ENCODE measurements around the gene CR1. TPM values are rescaled to one million over a fixed set of nuclear protein-coding genes. Genes with fewer than 3 reads are reported as not detected.
"Not testable (repeated sequence)": the region's sequence is repeated elsewhere in the genome, so short reads cannot be mapped to it uniquely, and the experiment has no call there.

The CR1 gene
- total and polyA plus RNA-seq, 9 of the 15 experiments (the other 6 are each of a cell fraction or from before 2014, with no cell fraction given) = 0.07 to 0.47 (median 0.18) TPM

DNA sequence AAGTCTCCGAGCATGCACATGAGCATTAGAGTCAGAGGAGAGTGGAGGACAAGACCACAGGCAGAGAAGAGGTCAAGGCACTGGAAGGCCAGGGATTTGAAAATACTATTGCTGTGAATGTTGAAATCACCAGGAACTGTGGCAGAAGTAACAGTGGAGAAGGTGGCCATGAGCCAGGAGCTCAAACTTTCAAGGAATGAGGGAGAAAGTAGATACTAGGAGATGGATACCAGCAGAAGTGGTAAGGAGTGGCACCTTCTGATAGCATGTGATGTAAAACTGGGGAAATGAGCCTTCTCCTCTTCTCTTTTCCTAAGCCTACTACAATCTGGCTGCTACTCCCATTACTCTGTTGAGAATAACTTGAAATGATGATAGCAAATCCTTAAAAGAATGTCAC lies 1.8 kb upstream of the CR1 start:
- H3K4me2 ChIP-seq (ENCODE audit: insufficient read depth, low read length) = no peak overlapping the region
- H3K27ac ChIP-seq (ENCODE audit: extremely low read depth, low read depth, low read length) = no peak overlapping the region
- BruUV-seq (replicated peaks) = no TSS peak
- no peaks in the 10 kb centered on the region for H3K9me1 ChIP-seq (ENCODE audit: control insufficient read depth, insufficient read depth, low read length)
- H4K20me1 ChIP-seq (replicated peaks; ENCODE audit: control insufficient read depth, insufficient read depth, low read length) = no peaks in the 10 kb centered on the region
- H3K79me2 ChIP-seq (ENCODE audit: control insufficient read depth, insufficient read depth, low read length) = no peaks in the 10 kb centered on the region
- ChIA-PET CTCF (ENCODE audit: low intra/inter-chr PET ratio) (no interaction called here), POLR2A (no interaction called here)
- ATAC-seq = no peak
- H3K27me3 ChIP-seq (ENCODE audit: control insufficient read depth in 2 of 2, insufficient read depth in 2 of 2, low read length in 2 of 2) = no peaks in the 10 kb centered on the region
- H3K36me3 ChIP-seq (ENCODE audit: control insufficient read depth, insufficient read depth, low read length) = no peaks in the 10 kb centered on the region
- H2AFZ ChIP-seq (ENCODE audit: low read depth, low read length) = no peak overlapping the region
- no peaks in the 10 kb centered on the region for H3K9me3 ChIP-seq (replicated peaks; ENCODE audit: control insufficient read depth, insufficient read depth, low read depth, low read length)
- H3K4me1 ChIP-seq (replicated peaks in 1 of 2; ENCODE audit: control insufficient read depth in 2 of 2, insufficient read depth in 2 of 2, low read length in 2 of 2) = peaks cover 2 to 10% of the 10 kb centered on the region in 2 experiments; a peak in 4 of 5 replicates
- FAIRE-seq = no peak
- 68% methylated on average over 1 of the region's 1 CpG for WGBS (ENCODE audit: insufficient coverage, low coverage, missing lambda C conversion rate)
- DNase-seq (ENCODE audit: extremely low read depth in 1 of 4, low spot score in 3 of 4) = no peak
- intact Hi-C loops (cut with micrococcal nuclease) = no loop called here
- no peak for TF ChIP-seq ILK (tag; IDR thresholded peaks at IDR 0.05; ENCODE audit: borderline replicate concordance, low read depth)
- no peak for TF ChIP-seq RBM34 (IDR thresholded peaks at IDR 0.05; ENCODE audit: borderline replicate concordance, insufficient read depth, low read length)
- no peak for TF ChIP-seq SNRNP70 (optimal IDR thresholded peaks at IDR 0.05; ENCODE audit: low read depth, low read length)
- TF ChIP-seq RBM14 (IDR thresholded peaks at IDR 0.05; ENCODE audit: borderline replicate concordance, insufficient read depth, low read depth, low read length) = no peak
- in situ Hi-C loops (cut with MboI) = no loop called here
- H3K9ac ChIP-seq (ENCODE audit: insufficient read depth in 1 of 2, low read depth in 2 of 2, low read length in 2 of 2) = no peak overlapping the region
- H3K4me3 ChIP-seq = no peak overlapping the region

DNA sequence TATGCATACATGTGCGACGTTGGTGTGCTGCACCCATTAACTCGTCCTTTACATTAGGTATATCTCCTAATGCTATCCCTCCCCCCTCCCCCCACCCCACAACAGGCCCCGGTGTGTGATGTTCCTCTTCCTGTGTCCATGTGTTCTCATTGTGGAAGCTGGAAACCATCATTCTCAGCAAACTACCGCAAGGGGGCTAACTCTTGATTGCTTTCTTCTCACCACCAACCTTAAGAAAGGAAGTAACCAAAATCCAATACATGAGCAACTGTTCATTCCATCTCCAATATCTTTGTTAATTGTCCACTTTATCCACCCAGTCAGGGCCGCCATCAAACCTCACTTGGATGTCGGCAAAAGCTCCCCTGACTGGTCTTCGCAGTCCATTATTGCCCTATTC lies 676 bp upstream of the CR1 start:
- intact Hi-C loops (cut with micrococcal nuclease) = loop anchor here (5.0 kb wide), 4 partner anchors 313 to 758 kb away; no protein-coding TSS in a partner anchor
- BruUV-seq (replicated peaks); DNase-seq (ENCODE audit: extremely low read depth in 1 of 4, low spot score in 3 of 4); H3K9ac ChIP-seq (ENCODE audit: insufficient read depth in 1 of 2, low read depth in 2 of 2, low read length in 2 of 2); H3K9me3 ChIP-seq (replicated peaks; ENCODE audit: control insufficient read depth, insufficient read depth, low read depth, low read length); POLR2A ChIA-PET; H4K20me1 ChIP-seq (replicated peaks; ENCODE audit: control insufficient read depth, insufficient read depth, low read length); H3K27ac ChIP-seq (ENCODE audit: extremely low read depth, low read depth, low read length); H3K79me2 ChIP-seq (ENCODE audit: control insufficient read depth, insufficient read depth, low read length); H3K36me3 ChIP-seq (ENCODE audit: control insufficient read depth, insufficient read depth, low read length); H3K9me1 ChIP-seq (ENCODE audit: control insufficient read depth, insufficient read depth, low read length); CTCF ChIA-PET (ENCODE audit: low intra/inter-chr PET ratio); ATAC-seq; H2AFZ ChIP-seq (ENCODE audit: low read depth, low read length); in situ Hi-C loops (cut with MboI); H3K4me2 ChIP-seq (ENCODE audit: insufficient read depth, low read length); H3K4me3 ChIP-seq; FAIRE-seq; H3K27me3 ChIP-seq (ENCODE audit: control insufficient read depth in 2 of 2, insufficient read depth in 2 of 2, low read length in 2 of 2): not testable (repeated sequence)
- H3K4me1 ChIP-seq (replicated peaks in 1 of 2; ENCODE audit: control insufficient read depth in 2 of 2, insufficient read depth in 2 of 2, low read length in 2 of 2) = peaks cover 10 to 12% of the 10 kb centered on the region in 2 experiments
- 94% methylated on average over 6 of the region's 8 CpGs for WGBS (ENCODE audit: insufficient coverage, low coverage, missing lambda C conversion rate)
